ENCODE measurements around the gene STARD7.
"Not testable (repeated sequence)": the region's sequence is repeated elsewhere in the genome, so short reads cannot be mapped to it uniquely, and the experiment has no call there.

The STARD7 gene

DNA sequence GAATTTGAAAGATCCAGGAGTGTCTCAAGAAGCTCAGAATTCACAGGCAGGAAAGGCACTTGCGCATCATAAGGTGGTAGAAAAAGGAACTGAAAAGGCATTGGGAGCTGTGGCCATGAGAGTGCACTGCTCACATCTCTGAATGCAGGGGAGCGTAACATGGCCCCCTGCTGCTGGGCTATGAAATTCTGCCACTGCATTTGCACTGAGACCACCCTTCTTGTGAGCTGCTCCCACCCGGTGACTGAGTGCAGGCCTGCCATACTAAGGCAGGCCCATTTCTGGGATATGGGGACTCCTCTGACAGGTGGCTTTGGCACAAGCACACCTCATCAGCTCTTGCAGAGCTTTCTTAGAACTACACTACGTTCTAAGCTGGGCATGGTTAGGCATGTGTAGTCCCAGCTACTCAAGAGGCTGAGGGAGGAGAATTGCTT, 25.3 kb upstream of the STARD7 start:
- DNase-seq (ENCODE audit: low spot score), result no peak

DNA sequence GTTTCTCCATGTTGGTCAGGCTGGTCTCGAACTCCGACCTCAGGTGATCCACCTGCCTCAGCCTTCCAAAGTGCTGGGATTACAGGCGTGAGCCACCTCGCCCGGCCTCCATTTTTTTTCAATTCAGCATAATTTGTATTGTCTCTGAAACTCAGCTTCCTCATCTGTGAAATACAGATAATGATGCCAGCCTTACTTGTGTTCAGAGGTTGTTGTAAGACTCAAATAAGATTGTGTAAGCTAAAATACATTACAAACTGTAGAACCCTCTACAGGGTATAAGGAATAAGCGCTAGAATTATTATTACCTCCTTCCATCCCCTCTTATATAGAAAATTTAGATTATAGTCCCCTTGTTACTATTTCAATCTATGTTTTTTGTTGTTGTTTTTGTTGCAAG, 24.8 kb upstream of the STARD7 start:
- no peak for DNase-seq (ENCODE audit: low spot score)

DNA sequence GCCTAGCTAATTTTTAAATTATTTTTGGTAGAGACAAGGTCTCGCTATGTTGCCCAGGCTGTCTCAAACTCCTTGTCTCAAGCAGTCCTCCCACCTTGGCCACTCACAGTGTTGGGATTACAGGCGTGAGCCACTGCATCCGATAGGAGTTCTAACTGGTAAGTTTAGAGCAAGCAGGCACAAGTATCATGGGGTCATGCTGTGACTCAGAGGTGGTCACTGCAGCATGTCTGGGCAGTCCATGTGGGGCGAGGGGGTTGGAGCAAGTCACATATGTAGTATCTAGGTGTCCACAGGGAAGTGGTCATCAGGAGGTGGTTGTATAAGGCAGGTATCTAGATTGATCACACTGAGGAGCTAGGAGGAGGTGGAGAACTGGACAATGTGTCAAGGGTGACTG, 22.7 kb upstream of the STARD7 start:
- DNase-seq (ENCODE audit: low spot score), result no peak

DNA sequence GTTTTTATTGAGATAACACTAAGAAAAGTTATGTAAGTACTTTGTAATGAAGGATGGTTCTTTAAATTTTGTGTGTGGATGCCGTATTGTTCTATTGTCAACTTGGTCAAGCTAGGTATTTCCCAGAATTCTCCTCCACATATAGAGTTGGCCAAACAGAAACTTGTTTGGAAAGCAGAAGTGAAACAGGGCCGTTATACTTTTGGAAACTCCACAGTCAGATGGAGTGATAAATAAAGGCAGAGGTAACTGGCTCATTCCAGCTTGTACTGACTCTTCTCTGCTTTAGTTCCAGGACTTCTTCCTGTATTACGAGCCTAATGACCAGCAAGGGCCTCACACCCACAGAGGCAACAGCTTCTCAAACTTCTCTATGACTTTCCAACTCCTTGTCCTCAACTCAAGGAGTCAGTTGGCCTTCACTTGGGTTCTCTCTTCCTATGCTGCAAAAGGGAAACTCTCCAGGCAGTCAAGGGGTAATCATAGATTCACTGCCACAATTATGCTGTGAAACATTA, 16.4 kb upstream of the STARD7 start:
- no peak for DNase-seq (ENCODE audit: low spot score)

DNA sequence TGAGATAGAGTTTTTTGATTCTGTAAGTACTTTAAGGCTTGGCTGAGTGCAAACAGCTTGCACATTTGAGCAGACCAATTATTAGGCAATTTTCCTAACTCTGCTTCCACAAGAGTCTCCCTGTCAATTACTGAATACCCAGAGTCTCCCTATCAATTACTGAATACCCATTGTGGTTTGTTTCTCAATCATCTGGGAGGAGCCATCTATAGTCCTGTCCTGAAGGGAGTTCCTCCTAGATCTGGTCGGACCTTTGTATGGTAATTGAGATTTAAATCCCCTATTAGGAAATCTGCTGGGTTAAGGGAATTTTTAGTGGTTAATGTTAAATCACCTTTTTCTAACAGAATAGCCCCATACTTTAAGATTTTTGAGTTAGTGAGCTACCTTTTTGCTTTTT, 12.5 kb upstream of the STARD7 start:
- DNase-seq (ENCODE audit: low spot score), result not testable (repeated sequence)

DNA sequence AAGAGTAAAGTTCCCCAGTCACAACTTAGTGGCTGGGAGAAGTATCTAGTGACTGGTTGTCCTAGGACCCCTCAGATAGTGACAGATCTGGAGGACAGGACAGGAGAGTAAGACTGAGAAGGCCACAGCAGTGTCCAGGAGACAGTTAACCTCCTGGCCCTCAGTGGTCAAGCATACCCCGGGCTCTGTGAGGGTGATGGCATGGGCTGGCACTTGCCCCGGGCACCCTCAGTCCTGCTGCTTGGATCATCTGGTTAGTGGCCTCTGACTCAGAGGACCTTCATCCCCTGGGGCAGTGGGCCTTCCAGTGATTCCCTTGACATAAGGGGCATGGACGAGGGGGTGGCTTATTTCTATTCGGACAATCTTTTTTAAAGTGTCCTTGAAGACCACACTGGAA, 11.3 kb upstream of the STARD7 start:
- not testable (repeated sequence) for DNase-seq (ENCODE audit: low spot score)

DNA sequence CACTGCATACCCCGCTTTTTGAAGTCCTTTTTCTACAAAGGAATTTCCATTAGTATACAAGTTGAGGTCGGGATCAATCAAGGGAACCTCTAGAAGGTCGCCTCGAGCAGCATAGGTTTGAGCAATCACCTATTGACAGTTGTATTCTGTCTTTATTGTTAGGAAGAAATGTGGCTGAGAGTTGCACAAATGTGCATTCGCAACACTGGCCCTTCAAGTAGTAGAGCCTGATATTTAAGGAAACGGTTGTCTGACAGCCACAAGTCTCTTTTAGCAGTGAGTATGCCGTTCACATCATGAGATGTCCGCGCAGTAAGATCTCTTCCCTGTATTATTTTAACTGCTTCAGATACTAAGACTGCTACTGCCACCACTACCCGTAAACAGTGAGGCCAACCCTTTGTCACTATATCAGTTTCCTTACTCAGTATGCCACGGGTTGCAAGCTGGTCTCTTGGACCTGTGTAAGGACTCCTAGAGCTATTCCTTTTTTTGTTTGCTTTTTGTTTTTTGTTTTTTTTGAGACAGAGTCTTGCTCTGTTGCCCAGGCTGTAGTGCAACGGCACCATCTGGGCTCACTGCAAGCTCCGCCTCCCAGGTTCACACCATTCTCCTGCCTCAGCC, 10.0 kb upstream of the STARD7 start:
- no peak for DNase-seq (ENCODE audit: low spot score)

DNA sequence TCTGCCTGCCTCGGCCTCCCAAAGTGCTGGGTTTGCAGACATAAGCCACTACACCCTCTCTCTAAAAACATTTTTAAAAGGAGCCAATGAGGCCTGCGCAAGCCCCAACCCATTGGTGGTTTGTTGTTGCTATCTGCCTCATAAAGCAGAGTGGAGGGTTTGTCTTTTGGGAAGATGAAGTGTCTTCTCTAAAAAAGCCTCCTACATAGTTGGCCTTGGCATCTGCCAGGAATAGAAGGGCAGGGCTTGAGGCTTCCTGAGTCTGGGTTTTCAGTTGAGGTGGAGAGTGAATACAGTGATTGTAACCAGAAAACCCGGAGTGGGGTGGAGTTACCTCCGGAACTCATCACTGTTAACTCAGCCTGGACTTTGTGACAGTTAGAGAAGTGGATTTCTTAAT, 5.9 kb upstream of the STARD7 start:
- DNase-seq (ENCODE audit: low spot score), result no peak

DNA sequence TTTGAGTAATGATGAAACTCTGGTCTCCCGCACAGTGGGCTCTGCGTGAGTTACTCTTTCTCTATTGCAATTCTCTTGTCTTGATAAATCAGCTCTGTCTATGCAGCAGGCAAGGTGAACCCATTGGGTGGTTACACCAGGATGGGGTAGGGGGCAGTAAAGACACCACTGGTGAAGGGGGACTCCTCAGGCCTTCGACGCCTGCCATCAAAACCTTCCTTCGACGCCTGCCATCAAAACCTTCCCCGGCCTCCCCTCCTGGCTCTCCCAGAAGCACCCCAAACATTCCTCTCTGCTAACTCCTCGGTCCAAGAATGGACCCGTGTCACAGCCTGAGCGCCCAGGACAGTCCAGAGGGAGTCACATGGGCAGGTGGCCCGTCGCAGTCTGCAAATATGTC, 4.8 kb upstream of the STARD7 start:
- no peak for DNase-seq (ENCODE audit: low spot score)

DNA sequence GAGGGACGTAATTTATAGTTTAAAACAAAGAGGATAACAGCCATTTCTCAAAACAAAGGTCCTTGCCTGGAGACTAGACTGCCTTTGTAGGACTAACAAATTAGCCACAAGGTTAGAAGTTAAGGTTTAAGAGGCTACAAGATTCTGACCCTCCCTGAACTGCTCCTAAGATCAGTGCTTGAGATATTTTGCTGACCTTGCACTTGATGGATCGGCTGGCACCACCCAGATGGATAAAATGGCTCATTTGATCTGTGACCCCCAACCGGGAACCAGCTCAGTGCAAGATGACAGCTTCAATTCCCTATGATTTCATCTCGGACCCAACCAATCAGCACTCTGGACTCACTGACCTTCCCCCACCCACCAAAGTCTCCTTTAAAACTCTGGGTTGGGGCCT, 3.7 kb upstream of the STARD7 start:
- no peak for DNase-seq (ENCODE audit: low spot score)

DNA sequence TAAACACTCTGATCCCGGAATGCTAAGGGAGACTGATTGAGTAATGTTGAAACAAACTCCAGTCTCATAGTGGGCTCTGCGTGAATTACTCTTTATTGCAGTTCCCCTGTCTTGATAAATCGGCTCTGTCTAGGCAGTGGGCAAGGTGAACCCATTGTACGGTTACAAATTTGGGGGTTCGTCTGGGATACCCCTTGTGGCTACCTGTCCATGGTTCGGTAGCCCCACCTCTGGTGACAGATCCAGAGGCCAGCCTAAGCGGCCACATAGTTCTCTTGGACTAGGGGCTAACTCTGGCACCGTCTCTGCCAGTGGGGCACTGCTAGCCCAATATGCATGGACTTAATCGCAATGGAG, 1.1 kb upstream of the STARD7 start:
- DNase-seq (ENCODE audit: low spot score), result no peak

DNA sequence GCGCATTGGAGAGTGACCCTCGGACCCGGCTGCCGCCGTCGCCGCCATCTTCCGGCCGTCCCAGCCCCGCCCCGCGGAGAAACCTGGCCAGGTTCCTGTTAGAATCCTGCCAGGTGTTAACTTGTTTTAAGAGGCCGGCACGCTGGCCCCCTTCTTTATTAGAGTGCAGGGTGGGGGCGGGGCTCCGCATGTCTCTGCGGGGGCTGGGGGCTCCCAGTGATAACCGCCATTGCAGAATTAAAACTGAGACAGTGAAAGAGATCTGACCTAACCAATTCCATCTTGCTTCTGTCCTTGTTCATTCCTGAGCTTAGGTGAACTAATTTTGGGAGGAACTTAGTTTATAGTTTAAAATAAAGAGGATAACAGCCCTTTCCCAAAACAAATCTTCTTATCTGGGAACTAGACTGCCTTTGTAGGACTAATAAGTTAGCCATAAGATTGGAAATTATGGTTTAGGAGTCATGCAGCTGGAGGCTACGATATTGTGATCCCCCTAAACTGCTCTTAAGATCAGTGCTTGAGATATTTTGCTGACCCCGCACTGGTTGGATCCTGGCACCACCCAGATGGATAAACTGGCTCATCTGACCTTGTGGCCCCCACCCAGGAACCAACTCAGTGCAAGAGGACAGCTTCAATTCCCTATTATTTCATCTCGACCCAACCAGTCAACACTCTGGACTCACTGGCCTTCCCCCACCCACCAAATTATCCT, 543 bp upstream of the STARD7 start:
- DNase-seq (ENCODE audit: low spot score), result no peak

DNA sequence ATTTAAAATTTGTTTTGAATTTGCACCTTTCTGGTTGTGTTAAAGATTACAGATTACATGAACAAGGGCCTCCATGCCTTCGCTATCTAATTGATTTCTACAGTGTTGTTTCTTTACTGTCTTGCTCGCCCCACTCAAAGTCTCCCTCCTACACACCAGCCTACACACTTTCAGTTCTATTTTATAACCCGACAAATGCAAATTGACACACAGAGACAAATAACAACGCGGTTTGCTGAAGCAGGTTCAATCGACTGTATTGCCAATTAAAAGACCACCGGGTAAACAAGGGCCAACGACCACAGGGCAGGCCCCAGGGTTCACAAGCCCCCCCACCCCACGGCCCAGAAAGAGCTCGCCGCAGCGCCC, 869 bp downstream of the STARD7 start:
- DNase-seq (ENCODE audit: low spot score), result no peak

DNA sequence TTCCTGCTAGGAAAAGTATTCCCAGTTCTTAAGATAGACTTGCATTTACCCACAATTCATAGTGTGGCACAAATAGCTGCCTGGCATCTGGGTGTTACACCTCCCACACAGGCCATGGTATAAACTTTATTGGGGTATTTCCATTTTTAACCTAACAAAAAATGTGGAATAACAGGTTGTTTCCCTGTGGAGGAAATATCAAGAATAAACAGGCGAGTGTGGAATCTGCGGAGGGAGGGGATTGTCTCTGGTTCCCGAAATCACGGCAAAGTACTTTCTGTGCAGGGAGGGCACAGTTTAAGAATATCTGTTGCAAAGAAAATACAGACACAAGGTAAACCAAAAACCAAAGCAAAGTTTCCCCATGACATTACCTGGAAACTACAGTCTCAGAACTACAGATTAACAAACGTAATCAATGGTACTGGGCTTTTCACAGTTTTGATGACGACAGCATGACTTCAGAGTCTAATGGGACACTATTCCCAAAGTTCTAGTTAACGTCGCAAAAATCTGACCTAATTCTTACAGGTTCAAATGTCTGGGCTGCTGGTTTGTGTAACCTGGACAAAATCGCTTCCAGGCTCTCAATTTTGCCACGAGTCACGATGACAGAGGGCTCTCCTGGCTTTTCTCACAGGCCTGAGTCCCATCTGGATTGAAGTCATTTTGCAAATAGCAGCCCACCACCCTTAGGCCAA, 1.4 kb downstream of the STARD7 start:
- no peak for DNase-seq (ENCODE audit: low spot score)

DNA sequence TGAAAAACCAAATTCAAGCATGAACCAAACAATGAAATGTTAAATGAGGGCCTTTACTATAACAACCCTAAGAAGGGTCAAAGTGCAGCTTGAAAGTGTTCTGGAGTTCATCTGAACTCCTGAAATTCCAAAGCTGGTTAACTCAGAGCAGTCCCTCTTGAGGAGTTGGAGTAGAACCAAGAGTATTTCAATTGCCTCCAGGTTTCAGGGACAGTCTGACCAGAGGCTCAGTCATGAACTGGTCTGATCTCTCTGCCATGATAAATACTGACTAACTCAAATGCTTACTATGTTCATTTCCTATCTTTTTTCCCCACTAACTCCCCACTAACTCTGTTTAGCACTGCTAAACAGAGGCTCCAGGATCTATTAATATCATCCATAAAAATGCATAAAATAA, 2.7 kb downstream of the STARD7 start:
- DNase-seq (ENCODE audit: low spot score), result no peak

DNA sequence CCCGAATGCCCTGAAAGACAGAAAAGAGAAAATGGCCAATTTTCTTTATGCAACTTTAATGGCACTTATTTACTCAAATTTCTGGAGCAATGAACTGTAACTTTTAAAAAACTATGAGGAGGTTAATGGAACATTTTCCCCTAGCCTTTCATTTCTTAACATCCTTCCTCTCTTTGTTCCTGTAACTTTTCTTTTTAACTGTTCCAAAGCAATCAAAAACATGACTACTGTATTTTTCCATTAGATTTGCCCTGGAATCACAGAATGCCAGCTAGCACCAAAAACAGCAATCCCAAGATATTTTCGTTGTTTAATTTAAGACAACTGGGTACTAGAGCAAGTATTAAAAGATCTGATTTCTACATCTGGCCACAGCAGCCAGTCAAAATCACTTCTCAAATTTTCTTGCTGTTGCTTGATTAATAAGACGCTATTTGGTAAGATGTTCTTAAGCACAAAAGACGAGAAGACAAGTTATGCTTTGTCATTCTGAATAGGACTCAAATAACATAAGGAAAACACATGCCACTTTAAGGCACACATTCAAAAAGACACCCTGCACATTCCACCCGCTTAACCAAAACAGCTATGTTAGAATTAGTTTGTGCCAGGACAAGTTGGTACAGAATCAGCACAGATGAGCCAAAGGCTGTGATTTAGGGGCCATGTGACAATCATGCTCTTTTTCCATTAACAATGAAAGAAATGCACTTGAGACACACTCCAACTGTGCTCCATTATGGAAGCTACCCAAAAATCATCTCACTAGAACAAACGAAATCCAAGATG, 3.6 kb downstream of the STARD7 start:
- no peak for DNase-seq (ENCODE audit: low spot score)

DNA sequence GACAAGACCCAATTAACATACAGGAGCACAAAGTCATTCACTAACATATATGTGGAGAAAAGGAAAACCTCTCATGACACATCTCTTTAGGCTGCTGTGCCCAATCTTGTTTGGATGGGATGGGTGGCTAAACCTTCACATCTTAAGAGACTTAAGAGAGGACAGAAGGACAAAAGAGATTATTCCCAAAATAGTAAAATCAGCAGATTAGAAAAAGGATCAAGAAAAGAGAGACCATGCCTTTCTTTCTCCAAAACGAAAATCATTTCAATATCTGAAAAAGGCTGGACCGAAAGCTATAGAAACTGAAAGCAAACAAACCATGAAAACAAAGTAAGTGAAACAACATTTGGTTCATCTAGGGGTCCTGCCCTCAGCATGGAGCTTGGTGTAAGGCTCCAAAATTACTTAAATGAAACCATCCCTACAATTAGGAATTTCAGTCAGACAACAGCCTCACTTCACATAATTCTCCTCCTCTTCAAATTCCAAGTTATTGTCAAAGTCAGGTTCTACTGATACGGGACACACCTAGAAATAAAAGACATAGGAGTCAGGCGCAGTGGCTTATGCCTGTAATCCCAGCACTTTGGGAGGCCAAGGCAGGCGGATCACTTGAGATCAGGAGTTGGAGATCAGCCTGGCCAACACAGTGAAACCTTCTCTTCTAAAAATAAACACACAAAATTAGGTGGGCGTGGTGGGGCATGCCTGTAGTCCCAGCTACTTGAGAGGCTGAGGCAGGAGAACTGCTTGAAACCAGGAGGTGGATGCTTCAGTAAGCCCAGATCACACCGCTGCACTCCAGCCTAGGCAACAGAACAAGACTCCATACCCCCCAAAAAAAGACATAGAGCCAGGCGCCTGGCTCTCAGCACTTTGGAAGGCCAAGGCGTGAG, 5.2 kb downstream of the STARD7 start:
- DNase-seq (ENCODE audit: low spot score), result no peak

DNA sequence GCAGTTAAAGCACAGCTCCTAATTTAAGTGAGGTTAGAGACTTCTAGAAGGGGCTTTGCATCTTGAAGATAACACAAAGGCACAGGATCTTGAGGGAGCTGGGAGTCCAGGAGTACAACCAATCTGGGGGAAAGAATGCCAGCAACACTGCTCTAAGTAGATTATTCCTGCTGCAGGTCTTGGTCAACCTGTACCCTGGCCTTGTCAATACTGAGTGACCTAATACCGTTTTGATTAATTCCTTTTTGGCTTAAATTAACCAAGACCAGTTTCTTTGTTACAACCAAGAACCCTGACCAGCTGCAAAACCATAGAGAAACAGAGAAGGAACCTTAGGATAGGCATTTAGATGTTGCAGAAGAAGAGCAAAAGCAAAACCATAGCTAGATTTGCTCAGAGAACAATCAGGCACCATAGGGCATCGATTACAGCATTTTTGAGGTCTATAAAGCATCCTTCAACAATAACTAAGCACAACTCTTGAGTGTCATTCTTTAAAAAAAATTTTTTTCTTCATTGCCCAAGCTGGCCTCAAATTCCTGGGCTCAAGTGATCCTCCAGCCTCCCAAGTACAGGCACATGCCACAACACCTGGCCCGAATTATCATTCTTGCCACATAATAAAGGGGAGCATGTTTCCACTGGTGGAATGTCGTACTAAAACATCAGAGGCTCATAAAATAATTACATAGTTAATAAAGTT, 6.3 kb downstream of the STARD7 start:
- DNase-seq (ENCODE audit: low spot score), result no peak

DNA sequence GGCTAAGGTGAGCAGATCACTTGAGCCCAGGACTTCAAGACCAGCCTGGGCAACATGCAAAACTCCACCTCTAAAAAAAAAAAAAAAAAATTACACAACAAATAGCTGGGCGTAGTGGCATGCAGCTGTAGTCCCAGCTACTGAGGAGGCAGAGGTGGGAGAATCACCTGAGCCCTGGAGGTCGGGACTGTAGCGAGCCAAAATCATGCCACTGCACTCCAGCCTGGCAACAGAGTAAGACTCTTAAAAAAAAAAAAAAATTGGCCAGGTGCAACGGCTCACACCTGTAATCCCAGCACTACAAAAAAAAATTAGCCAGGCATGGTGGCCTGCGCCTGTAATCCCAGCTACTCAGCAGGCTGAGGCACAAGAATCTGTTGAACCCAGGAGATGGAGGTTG, 7.3 kb downstream of the STARD7 start:
- DNase-seq (ENCODE audit: low spot score), result no peak

DNA sequence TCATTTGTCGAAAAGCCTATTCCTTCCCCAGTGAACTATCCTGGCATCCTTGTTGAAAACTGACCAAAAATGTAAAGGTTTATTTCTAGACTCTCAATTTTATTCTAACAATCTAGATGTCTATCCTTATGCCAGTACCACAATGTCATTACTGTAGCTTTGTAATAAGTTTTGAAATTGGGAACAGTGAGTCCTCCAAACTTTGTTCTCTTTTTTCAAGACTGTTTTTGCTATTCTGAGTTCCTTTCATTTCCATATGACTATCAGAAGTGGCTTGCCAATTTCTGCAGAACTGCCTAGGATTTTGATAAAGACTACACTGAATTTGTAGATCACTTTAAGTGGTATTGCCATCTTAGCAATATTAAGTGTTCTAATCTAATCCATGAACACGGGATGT, 9.7 kb downstream of the STARD7 start:
- no peak for DNase-seq (ENCODE audit: low spot score)
